NB4 (cell line): ENCODE data around the gene CNTNAP2.

Source experiments
- DNase-seq: peaks from one replicate; pipeline ENCODE4 v3.0.0; 2010; ENCODE audit warnings: low read depth
- H3K4me3 ChIP-seq: one replicate; pipeline ENCODE4 v1.5.1; 2011; ENCODE audit warnings: mild to moderate bottlenecking, low read depth, low read length, moderate library complexity
- MYC ChIP-seq: IDR thresholded peaks from 2 replicates; pipeline ENCODE4 v1.6.1; 2011; ENCODE audit warnings: low read depth, low read length
- POLR2A ChIP-seq: IDR thresholded peaks from 2 replicates; pipeline ENCODE4 v1.6.1; 2011; ENCODE audit warnings: mild to moderate bottlenecking; ENCODE audit not compliant: insufficient read length; ENCODE audit errors: extremely low read depth
- TF ChIP-seq, protein P1 (sequence below): IDR thresholded peaks from 2 replicates; pipeline ENCODE4 v1.6.1; 2011; ENCODE audit warnings: low read depth, low read length
- TF ChIP-seq, protein P2 (sequence below): IDR thresholded peaks from one replicate; pipeline ENCODE4 v1.5.1; 2012; ENCODE audit warnings: low read depth, low read length

CNTNAP2 gene

DNA sequence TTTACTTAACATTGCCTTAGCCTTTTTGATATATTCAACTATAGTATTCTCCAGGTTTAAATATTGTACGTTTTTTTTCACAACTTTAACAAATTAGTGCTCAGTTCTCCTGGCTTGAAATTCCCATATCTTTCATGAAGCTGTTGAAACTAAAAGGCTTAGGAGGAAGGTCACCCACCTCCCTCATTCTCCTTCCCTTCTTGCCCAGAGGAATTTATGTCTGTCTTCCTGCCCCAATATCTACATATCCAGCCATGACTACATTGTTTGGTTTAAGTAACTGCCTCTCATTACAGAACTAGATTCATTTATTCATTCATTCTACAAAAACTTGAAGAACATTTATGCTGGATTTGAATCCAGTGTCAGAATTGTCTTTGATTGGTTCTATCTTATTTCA, 2219.2 kb downstream of the CNTNAP2 start:
- DNase-seq: no peak
- TF ChIP-seq POLR2A (no peak), MYC (no peak)
- TF ChIP-seq, protein P1, sequence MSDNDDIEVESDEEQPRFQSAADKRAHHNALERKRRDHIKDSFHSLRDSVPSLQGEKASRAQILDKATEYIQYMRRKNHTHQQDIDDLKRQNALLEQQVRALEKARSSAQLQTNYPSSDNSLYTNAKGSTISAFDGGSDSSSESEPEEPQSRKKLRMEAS: no peak
- TF ChIP-seq, protein P2, sequence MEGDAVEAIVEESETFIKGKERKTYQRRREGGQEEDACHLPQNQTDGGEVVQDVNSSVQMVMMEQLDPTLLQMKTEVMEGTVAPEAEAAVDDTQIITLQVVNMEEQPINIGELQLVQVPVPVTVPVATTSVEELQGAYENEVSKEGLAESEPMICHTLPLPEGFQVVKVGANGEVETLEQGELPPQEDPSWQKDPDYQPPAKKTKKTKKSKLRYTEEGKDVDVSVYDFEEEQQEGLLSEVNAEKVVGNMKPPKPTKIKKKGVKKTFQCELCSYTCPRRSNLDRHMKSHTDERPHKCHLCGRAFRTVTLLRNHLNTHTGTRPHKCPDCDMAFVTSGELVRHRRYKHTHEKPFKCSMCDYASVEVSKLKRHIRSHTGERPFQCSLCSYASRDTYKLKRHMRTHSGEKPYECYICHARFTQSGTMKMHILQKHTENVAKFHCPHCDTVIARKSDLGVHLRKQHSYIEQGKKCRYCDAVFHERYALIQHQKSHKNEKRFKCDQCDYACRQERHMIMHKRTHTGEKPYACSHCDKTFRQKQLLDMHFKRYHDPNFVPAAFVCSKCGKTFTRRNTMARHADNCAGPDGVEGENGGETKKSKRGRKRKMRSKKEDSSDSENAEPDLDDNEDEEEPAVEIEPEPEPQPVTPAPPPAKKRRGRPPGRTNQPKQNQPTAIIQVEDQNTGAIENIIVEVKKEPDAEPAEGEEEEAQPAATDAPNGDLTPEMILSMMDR: no peak
- no peak overlapping the region for H3K4me3 ChIP-seq

DNA sequence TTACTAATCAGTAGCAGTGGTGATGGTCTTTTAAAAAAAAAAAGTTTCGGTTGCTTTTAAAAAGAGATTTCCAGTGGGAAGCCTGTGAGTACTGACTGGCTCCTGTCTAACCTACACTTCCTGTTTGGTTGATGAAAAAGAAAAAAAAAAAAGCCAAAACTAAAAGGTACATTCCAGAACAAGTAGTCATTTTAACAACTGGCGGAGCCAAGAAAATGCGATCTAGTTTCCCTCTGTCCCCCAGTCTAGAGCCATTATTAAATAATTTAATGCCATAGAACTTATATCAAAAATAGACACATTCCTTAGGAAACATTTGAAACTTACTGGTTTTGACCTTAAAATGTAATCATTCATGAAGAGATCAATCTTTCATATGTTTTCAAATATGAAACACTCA, 2219.8 kb downstream of the CNTNAP2 start:
- DNase-seq: no peak
- TF ChIP-seq POLR2A (no peak), MYC (no peak)
- TF ChIP-seq, protein P2: no peak
- TF ChIP-seq, protein P1: no peak

DNA sequence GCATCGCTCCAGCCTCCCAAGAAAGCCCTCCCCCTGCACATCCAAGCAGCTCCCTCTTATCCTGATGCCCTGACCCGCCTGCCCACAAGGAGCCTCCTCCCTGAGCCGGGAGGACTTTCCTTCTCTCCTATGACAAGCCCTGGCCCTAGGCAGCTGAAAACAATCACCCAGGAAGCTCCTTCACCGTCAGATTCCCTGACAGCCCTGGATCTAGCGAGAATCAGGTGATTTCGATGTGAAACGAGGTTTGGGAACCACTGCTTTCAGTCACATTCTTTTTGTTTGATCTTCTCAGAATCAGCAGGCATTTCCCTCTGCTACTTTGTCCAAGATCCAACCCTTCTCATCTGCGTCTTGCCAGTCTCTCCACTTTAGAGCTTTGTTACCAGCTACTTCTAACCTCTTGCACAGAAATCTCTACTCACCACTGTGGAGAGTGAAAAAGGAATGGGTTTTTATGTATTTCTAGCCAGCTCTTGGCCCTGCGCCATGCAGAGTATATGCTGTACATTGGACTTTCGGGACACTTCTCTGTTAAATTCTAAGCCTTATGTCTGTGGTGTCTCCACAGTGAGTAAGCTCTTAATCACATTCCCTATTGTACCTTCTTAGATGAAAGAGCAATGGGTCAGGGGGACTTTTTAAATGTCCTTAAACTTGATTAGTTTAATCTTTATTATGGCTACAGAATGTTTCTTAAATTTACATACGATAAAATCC, 2220.8 kb downstream of the CNTNAP2 start:
- DNase-seq: no peak
- no peak overlapping the region for H3K4me3 ChIP-seq
- TF ChIP-seq, protein P2: no peak
- TF ChIP-seq, protein P1: no peak
- TF ChIP-seq POLR2A (no peak), MYC (no peak)

More for the DNA sequence above, 2219.8 kb downstream of the CNTNAP2 start:
- H3K4me3 ChIP-seq: no peak overlapping the region

DNA sequence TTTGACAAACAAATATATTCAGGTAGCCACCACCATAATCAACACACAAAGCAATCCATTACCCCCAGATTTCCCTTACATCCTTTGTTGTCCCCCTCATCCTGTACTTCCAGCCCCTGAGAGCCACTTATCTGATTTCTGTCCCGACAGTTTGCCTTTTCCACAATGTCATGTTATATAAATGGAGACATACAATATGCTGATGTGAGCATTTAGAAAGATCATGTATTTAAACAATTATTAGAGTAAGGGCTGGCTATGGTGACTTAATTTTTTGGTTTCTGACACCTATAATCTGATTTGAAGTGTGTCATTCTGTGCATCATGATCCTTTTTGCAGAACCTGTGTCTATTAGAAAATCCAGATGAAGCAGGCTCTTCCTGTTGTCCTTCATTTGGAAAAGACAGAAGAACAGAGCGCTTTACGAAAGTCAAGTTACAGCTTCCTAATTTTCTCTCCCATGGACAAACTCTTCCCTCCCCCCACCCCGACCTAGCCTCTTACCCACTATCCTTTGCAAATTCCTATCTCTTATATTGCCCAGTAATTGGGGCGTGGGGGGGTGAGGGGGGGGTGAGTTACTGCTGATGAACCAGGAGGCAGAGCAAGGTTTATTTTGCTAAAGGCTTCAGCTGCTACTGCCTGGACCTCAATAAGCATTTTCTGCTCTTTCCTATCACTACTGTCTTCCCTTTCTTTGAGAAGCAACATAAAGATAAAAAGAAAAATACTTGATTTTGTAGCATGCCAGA, 2221.6 kb downstream of the CNTNAP2 start:
- no peak overlapping the region for H3K4me3 ChIP-seq
- DNase-seq: no peak
- TF ChIP-seq, protein P2: no peak
- TF ChIP-seq MYC (no peak), POLR2A (no peak)
- TF ChIP-seq, protein P1: no peak

DNA sequence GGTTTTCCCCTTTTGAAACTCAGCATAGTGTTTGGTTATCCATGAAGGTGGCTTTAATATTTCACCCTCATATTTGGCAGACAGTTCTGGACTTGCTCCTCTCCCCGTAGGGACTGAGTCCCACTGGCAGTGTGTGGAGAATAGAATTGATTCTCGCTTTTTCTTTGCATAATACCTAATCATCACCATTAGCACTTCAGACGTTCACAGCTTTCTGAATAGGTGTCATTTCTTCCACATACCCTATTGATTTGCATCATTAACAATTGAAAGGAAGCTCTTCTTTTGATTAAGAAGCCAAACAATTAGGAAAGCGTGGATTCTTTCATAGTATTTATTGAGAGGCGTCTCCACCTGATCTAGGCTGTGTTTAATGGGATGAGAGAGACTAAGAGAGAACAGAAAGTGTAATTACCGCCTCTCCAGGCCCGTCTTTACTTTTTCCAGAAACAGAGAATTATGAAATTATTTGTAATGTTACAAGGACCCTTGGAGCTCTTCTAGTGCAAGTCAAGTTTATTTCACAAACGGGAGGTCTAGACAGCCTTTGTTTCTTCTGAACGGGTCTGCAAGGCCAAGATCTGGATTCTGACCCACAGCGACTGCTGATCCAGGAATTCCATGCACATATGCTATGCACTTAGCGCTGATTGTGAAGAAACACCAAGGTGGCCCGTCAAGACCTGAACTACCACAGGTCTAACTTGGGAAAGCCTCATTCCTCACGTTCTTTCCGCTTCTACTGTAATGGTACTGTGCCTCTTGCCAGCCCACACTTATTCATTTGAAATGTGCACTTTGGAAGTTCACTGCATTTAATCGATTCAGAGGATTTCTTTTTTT, 2224.1 kb downstream of the CNTNAP2 start:
- H3K4me3 ChIP-seq: no peak overlapping the region
- no peak for DNase-seq
- TF ChIP-seq, protein P2: no peak
- TF ChIP-seq, protein P1: no peak
- TF ChIP-seq MYC: no peak
- TF ChIP-seq POLR2A: no peak
